ENCODE measurements around the gene RPL14.
"Not testable (repeated sequence)": the region's sequence is repeated elsewhere in the genome, so short reads cannot be mapped to it uniquely, and the experiment has no call there.

RPL14 gene

GRCh38 chr3:40456940-40457823 is at the start of gene RPL14:
Gene RPL14, plus strand, starts transcription at chr3:40457339. Its CDS starts 133 bp downstream, at chr3:40457472.
- peak; percentile 95 for DNase-seq

GRCh38 chr3:40407611-40408010 is 49.5 kb upstream of the RPL14 start:
- no peak for DNase-seq

- DNase-seq, result no peak
Observed at GRCh38 chr3:40414270-40414669, 42.9 kb upstream of the RPL14 start.

GRCh38 chr3:40417845-40418543 is 39.1 kb upstream of the RPL14 start:
- DNase-seq, result no peak

- DNase-seq, result no peak
Observed at GRCh38 chr3:40422861-40423260, 34.3 kb upstream of the RPL14 start.

- DNase-seq, result no peak
Observed at GRCh38 chr3:40427045-40427669, 30.0 kb upstream of the RPL14 start.

- DNase-seq, result no peak
Observed at GRCh38 chr3:40432793-40433192, 24.3 kb upstream of the RPL14 start.

GRCh38 chr3:40437889-40438288 is 19.2 kb upstream of the RPL14 start:
- no peak for DNase-seq

- no peak for DNase-seq
Observed at GRCh38 chr3:40445062-40445461, 12.1 kb upstream of the RPL14 start.

GRCh38 chr3:40445880-40446279 is 11.3 kb upstream of the RPL14 start:
- DNase-seq, result no peak

GRCh38 chr3:40450438-40450837 is 6.7 kb upstream of the RPL14 start:
- no peak for DNase-seq

- no peak for DNase-seq
Observed at GRCh38 chr3:40451551-40451950, 5.6 kb upstream of the RPL14 start.

GRCh38 chr3:40452057-40452456 is 5.1 kb upstream of the RPL14 start:
- DNase-seq, result no peak

GRCh38 chr3:40452562-40452875 is 4.6 kb upstream of the RPL14 start:
- DNase-seq, result no peak

GRCh38 chr3:40452876-40453730 is 4.0 kb upstream of the RPL14 start:
- peak; percentile 97 for DNase-seq

GRCh38 chr3:40453933-40454332 is 3.2 kb upstream of the RPL14 start:
- no peak for DNase-seq

GRCh38 chr3:40455328-40455727 is 1.8 kb upstream of the RPL14 start:
- DNase-seq, result no peak

GRCh38 chr3:40456279-40456939 is 730 bp upstream of the RPL14 start:
- DNase-seq, result no peak

- DNase-seq, result no peak
Observed at GRCh38 chr3:40458473-40458872, 1.3 kb downstream of the RPL14 start.

GRCh38 chr3:40460481-40460880 is 3.3 kb downstream of the RPL14 start:
- DNase-seq, result not testable (repeated sequence)

GRCh38 chr3:40461161-40461560 is 4.0 kb downstream of the RPL14 start:
- no peak for DNase-seq

- not testable (repeated sequence) for DNase-seq
Observed at GRCh38 chr3:40462838-40463237, 5.7 kb downstream of the RPL14 start.

Measured in stimulated activated naive CD4-positive, alpha-beta T cell treated with Interleukin-2 at 50 U/mL for 16 hours (primary cell).